H9 (cell line): ENCODE results near the gene XDH. TPM values are rescaled to one million over a fixed set of nuclear protein-coding genes. Genes with fewer than 3 reads are reported as not detected.

Experiments used
- DNase-seq: peaks from one replicate; pipeline ENCODE4 v3.0.0-alpha.2; 2017
- H2AFZ ChIP-seq: one replicate; pipeline ENCODE4 v1.6.1; 2013; ENCODE audit warnings: mild to moderate bottlenecking, low read length, control low read depth, moderate library complexity
- H2AK5ac ChIP-seq: 2 replicates; pipeline ENCODE4 v1.6.1; 2013; ENCODE audit warnings: low read length, control low read depth, mixed read lengths; ENCODE audit not compliant: insufficient read length
- H2BK120ac ChIP-seq: one replicate; pipeline ENCODE4 v1.6.1; 2013; ENCODE audit warnings: low read depth, mild to moderate bottlenecking, low read length, control low read depth, inconsistent platforms; ENCODE audit not compliant: poor library complexity, severe bottlenecking
- H2BK12ac ChIP-seq: 2 replicates; pipeline ENCODE4 v1.6.1; 2013; ENCODE audit warnings: low read length, control low read depth, mixed read lengths, low read depth; ENCODE audit not compliant: insufficient read length
- H2BK15ac ChIP-seq: 2 replicates; pipeline ENCODE4 v1.6.1; 2013; ENCODE audit warnings: low read depth, low read length, control low read depth
- H2BK20ac ChIP-seq: one replicate; pipeline ENCODE4 v1.6.1; 2013; ENCODE audit warnings: low read depth, mild to moderate bottlenecking, low read length, control low read depth, inconsistent platforms; ENCODE audit not compliant: poor library complexity, severe bottlenecking
- H2BK5ac ChIP-seq: 2 replicates; pipeline ENCODE4 v1.6.1; 2013; ENCODE audit warnings: low read length, control low read depth, mixed read lengths; ENCODE audit not compliant: insufficient read length
- H3K14ac ChIP-seq: 2 replicates; pipeline ENCODE4 v1.6.1; 2013; ENCODE audit warnings: low read length, control low read depth; ENCODE audit not compliant: insufficient read depth
- H3K18ac ChIP-seq: 2 replicates; pipeline ENCODE4 v1.6.1; 2013; ENCODE audit warnings: low read depth, mild to moderate bottlenecking, mixed read lengths, low read length, control low read depth; ENCODE audit not compliant: insufficient read length
- H3K23ac ChIP-seq: 2 replicates; pipeline ENCODE4 v1.6.1; 2013; ENCODE audit warnings: low read length, control low read depth, mixed read lengths, low read depth; ENCODE audit not compliant: insufficient read length
- H3K23me2 ChIP-seq: 2 replicates; pipeline ENCODE4 v1.6.1; 2013; ENCODE audit warnings: low read depth, mild to moderate bottlenecking, mixed read lengths, low read length, control low read depth; ENCODE audit not compliant: insufficient read length, poor library complexity, severe bottlenecking
- H3K27ac ChIP-seq: 2 replicates; pipeline ENCODE4 v1.5.1; 2013; ENCODE audit warnings: low read length, control low read depth, mixed read lengths, low read depth; ENCODE audit not compliant: insufficient read length
- H3K27me3 ChIP-seq: 2 replicates; pipeline ENCODE4 v1.6.1; 2013; ENCODE audit warnings: low read length, control low read depth, inconsistent platforms; ENCODE audit not compliant: insufficient read depth
- H3K4ac ChIP-seq: 2 replicates; pipeline ENCODE4 v1.6.1; 2013; ENCODE audit warnings: low read depth, mild to moderate bottlenecking, control low read depth, inconsistent platforms, low read length, moderate library complexity
- H3K4me1 ChIP-seq: 2 replicates; pipeline ENCODE4 v1.6.1; 2013; ENCODE audit warnings: low read length, control low read depth, inconsistent platforms; ENCODE audit not compliant: insufficient read depth
- H3K4me2 ChIP-seq: 2 replicates; pipeline ENCODE4 v1.6.1; 2013; ENCODE audit warnings: low read length, control low read depth, mixed read lengths; ENCODE audit not compliant: insufficient read length, insufficient read depth
- H3K56ac ChIP-seq: 2 replicates; pipeline ENCODE4 v1.6.1; 2013; ENCODE audit warnings: low read depth, mild to moderate bottlenecking, mixed read lengths, low read length, control low read depth; ENCODE audit not compliant: insufficient read length
- H3K79me1 ChIP-seq: 2 replicates; pipeline ENCODE4 v1.6.1; 2013; ENCODE audit warnings: low read depth, mild to moderate bottlenecking, moderate library complexity, low read length, control low read depth, inconsistent platforms; ENCODE audit not compliant: insufficient read depth, poor library complexity, severe bottlenecking
- H3K79me2 ChIP-seq: 2 replicates; pipeline ENCODE4 v1.6.1; 2013; ENCODE audit warnings: low read length, control low read depth, inconsistent platforms; ENCODE audit not compliant: insufficient read depth
- H3K9ac ChIP-seq: 2 replicates; pipeline ENCODE4 v1.6.1; 2013; ENCODE audit warnings: low read length, control low read depth, mixed read lengths; ENCODE audit not compliant: insufficient read length; ENCODE audit errors: extremely low read depth
- H3K9me3 ChIP-seq: one replicate; pipeline ENCODE4 v1.6.1; 2013; ENCODE audit warnings: low read depth, low read length, inconsistent platforms; ENCODE audit not compliant: control insufficient read depth
- H3T11ph ChIP-seq: one replicate; pipeline ENCODE4 v1.6.1; 2013; ENCODE audit warnings: mild to moderate bottlenecking, low read length, control low read depth, inconsistent platforms
- H4K20me1 ChIP-seq: one replicate; pipeline ENCODE4 v1.6.1; 2013; ENCODE audit not compliant: control insufficient read depth, insufficient read length, insufficient read depth
- H4K5ac ChIP-seq: 2 replicates; pipeline ENCODE4 v1.6.1; 2013; ENCODE audit warnings: low read depth, mild to moderate bottlenecking, mixed read lengths, low read length, control low read depth; ENCODE audit not compliant: insufficient read length
- H4K8ac ChIP-seq: replicated peaks from 2 replicates; pipeline ENCODE4 v1.6.1; 2013; ENCODE audit warnings: low read length, control low read depth, mixed read lengths, low read depth; ENCODE audit not compliant: insufficient read length
- H4K91ac ChIP-seq: 2 replicates; pipeline ENCODE4 v1.6.1; 2013; ENCODE audit warnings: low read depth, mild to moderate bottlenecking, moderate library complexity, mixed read lengths, low read length, control low read depth; ENCODE audit not compliant: insufficient read length
- H3K27ac Mint-ChIP-seq, 3 experiments: 2 replicates in 2 of 3; 3 replicates in 1 of 3; pipeline ENCODE4 v1.8.0; 2020 to 2021; ENCODE audit warnings: mixed read lengths in 3 of 3, mild to moderate bottlenecking in 1 of 3, moderate library complexity in 1 of 3
- H3K27me3 Mint-ChIP-seq: 2 replicates; pipeline ENCODE4 v1.8.0; 2021; ENCODE audit warnings: low read depth, mild to moderate bottlenecking, moderate library complexity, mixed read lengths
- H3K36me3 Mint-ChIP-seq, 3 experiments: 2 replicates in 2 of 3; 3 replicates in 1 of 3; pipeline ENCODE4 v1.8.0; 2020 to 2021; ENCODE audit warnings: low read depth in 3 of 3, mixed read lengths in 3 of 3; ENCODE audit not compliant: insufficient read depth in 1 of 3
- H3K4me1 Mint-ChIP-seq, 2 experiments: 2 replicates each; pipeline ENCODE4 v1.8.0; 2020; ENCODE audit warnings: mixed read lengths in 2 of 2
- H3K4me3 Mint-ChIP-seq, 2 experiments: 2 replicates in 1 of 2; 3 replicates in 1 of 2; pipeline ENCODE4 v1.8.0; 2020 to 2021; ENCODE audit warnings: mild to moderate bottlenecking in 2 of 2, mixed read lengths in 2 of 2, moderate library complexity in 1 of 2
- H3K9me3 Mint-ChIP-seq, 2 experiments: 2 replicates in 1 of 2; 3 replicates in 1 of 2; pipeline ENCODE4 v1.8.0; 2020; ENCODE audit warnings: mild to moderate bottlenecking in 2 of 2, mixed read lengths in 2 of 2, moderate library complexity in 1 of 2
- CTCF ChIP-seq: fragments of 200-600 bp; sonication (generic); conservative IDR thresholded peaks from 3 replicates; pipeline ENCODE4 v1.8.0; 2021; ENCODE audit warnings: antibody characterized with exemption, mild to moderate bottlenecking
- WGBS: extraction: QIAGEN DNeasy Blood & Tissue Kit; methylation state at CpG from one replicate; pipeline ENCODE4 v1.1.7; 2013; ENCODE audit warnings: missing lambda C conversion rate, low lambda C conversion rate, mixed read lengths; ENCODE audit not compliant: insufficient read length; ENCODE audit errors: extremely low coverage; 5-methylcytosine and 5-hydroxymethylcytosine counted together
- total RNA-seq: library from RNA; stranded (reverse); gene quantifications from 2 replicates; pipeline ENCODE4 v1.2.1, GENCODE V29; 2021

XDH gene
- total RNA-seq, 1 experiment from 2014 or later, result 1.4 TPM

GRCh38 chr2:31286230-31286629 is 128.3 kb downstream of the XDH start:
- no peak overlapping the region for H2AK5ac ChIP-seq
- Mint-ChIP-seq H3K36me3 (peaks cover 0 to 9% (median 2%) of the 10 kb centered on the region in 3 experiments; a peak in 4 of 7 replicates), H3K27ac (no peak overlapping the region), H3K9me3 (peaks cover 0 to under 1% of the 10 kb centered on the region in 2 experiments; a peak in 1 of 5 replicates), H3K4me1 (peaks cover 16 to 21% of the 10 kb centered on the region in 2 experiments), H3K27me3 (no peaks in the 10 kb centered on the region), H3K4me3 (no peak overlapping the region)
- no peak overlapping the region for H4K91ac ChIP-seq
- H3K56ac ChIP-seq, result no peak overlapping the region
- H4K5ac ChIP-seq, result no peak overlapping the region
- H2AFZ ChIP-seq, result no peak overlapping the region
- no peak for DNase-seq
- H3K23ac ChIP-seq, result no peak overlapping the region
- no peaks in the 10 kb centered on the region for H3K27me3 ChIP-seq
- no peak for TF ChIP-seq CTCF
- no CpG with 5 or more reads among the region's 4 CpGs for WGBS
- no peak overlapping the region for H2BK120ac ChIP-seq
- H3K79me2 ChIP-seq, result no peaks in the 10 kb centered on the region
- no peaks in the 10 kb centered on the region for H3K9me3 ChIP-seq
- H3K18ac ChIP-seq, result no peak overlapping the region
- H3K79me1 ChIP-seq, result no peaks in the 10 kb centered on the region
- no peak overlapping the region for H3K14ac ChIP-seq
- no peak overlapping the region for H2BK12ac ChIP-seq
- no peak overlapping the region for H4K8ac ChIP-seq
- H2BK20ac ChIP-seq, result no peak overlapping the region
- H2BK5ac ChIP-seq, result no peak overlapping the region
- peaks cover 3% of the 10 kb centered on the region; the same call in 1 of the 2 replicates for H3K4me1 ChIP-seq
- H4K20me1 ChIP-seq, result no peaks in the 10 kb centered on the region
- H3K4me2 ChIP-seq, result no peak overlapping the region
- no peak overlapping the region for H3K27ac ChIP-seq
- H3K9ac ChIP-seq, result no peak overlapping the region
- H3K4ac ChIP-seq, result no peak overlapping the region
- H3T11ph ChIP-seq, result no peak overlapping the region
- H3K23me2 ChIP-seq, result no peaks in the 10 kb centered on the region
- no peak overlapping the region for H2BK15ac ChIP-seq

Other genes starting within 250 kb of the XDH start
- 0.07 and 0.09 TPM in 2 replicates for gene CAPN14, start 197.2 kb downstream of the XDH start, total RNA-seq
- 8.3 TPM in 2 replicates for gene EHD3, start 180.6 kb downstream of the XDH start, total RNA-seq
- gene SRD5A2, start 166.2 kb upstream of the XDH start, total RNA-seq, result not detected in 2 replicates